Lower leg skin (tissue), 4 donors: ENCODE data around the gene BARX2. TPM values are rescaled to one million over a fixed set of nuclear protein-coding genes. Genes with fewer than 3 reads are reported as not detected.

Experiments used
- DNase-seq, 2 donors: peaks; one replicate each; pipeline ENCODE4 v3.0.0-alpha.2; 2019; ENCODE audit warnings: low spot score in 2 of 2
- H3K4me3 ChIP-seq: fragments of 200-600 bp; sonication (generic); 2 replicates; pipeline ENCODE4 v1.5.1; 2017; ENCODE audit warnings: mild to moderate bottlenecking, low read depth; ENCODE audit not compliant: poor library complexity, severe bottlenecking
- CTCF ChIP-seq, 3 donors: fragments of 450-650 bp; IDR thresholded peaks; one replicate each; pipeline ENCODE4 v1.5.1; 2016; ENCODE audit warnings: antibody characterized with exemption in 3 of 3, mild to moderate bottlenecking in 3 of 3, moderate library complexity in 2 of 3
- POLR2A ChIP-seq, 2 donors: fragments of 450-650 bp; IDR thresholded peaks; one replicate each; pipeline ENCODE4 v1.6.1; 2016 to 2017; ENCODE audit warnings: antibody characterized with exemption in 2 of 2, mild to moderate bottlenecking in 1 of 2, moderate library complexity in 1 of 2
- WGBS, 2 donors: methylation state at CpG; one replicate each; pipeline ENCODE4 v1.1.5; 2018; 5-methylcytosine and 5-hydroxymethylcytosine counted together
- intact Hi-C: fragments of 100-400 bp; cut with DNase I; formaldehyde crosslinking; loops from one replicate; pipeline ENCODE4 v1.15.0; 2023; ENCODE audit warnings: low total_unique reads
- total RNA-seq, 4 donors: library from RNA; depleted of rRNA; stranded (reverse); fragments of >200 nt; gene quantifications; one replicate each; pipeline ENCODE4 v1.1.0, GENCODE V29; 2016

The BARX2 gene
- total RNA-seq, 4 donors from 2014 or later, result 9.4 to 31.1 (median 14.1) TPM

GRCh38 chr11:129412494-129412893, 36.8 kb downstream of the BARX2 start:
- intact Hi-C loops, result no loop called here

GRCh38 chr11:129414144-129414872, 38.7 kb downstream of the BARX2 start:
- WGBS, 2 donors, result 80 to 82% methylated on average over 5 of the region's 5 CpGs
- TF ChIP-seq POLR2A (IDR thresholded peaks at IDR 0.05) (no peak), CTCF (IDR thresholded peaks at IDR 0.05) (no peak)
- no peak for DNase-seq
- intact Hi-C loops, result no loop called here
- H3K4me3 ChIP-seq, result no peak overlapping the region

More at GRCh38 chr11:129412494-129412893, 36.8 kb downstream of the BARX2 start:
- DNase-seq, result no peak
- 39 to 55% methylated on average over 4 of the region's 4 CpGs for WGBS, 2 donors
- TF ChIP-seq POLR2A (IDR thresholded peaks at IDR 0.05) (no peak), CTCF (IDR thresholded peaks at IDR 0.05) (no peak)
- no peak overlapping the region for H3K4me3 ChIP-seq

GRCh38 chr11:129416080-129416820, 40.6 kb downstream of the BARX2 start:
- WGBS, 2 donors, result 87 to 91% methylated on average over 7 of the region's 7 CpGs

GRCh38 chr11:129417458-129417857, 41.8 kb downstream of the BARX2 start:
- DNase-seq, result no peak
- no peak for TF ChIP-seq CTCF (IDR thresholded peaks at IDR 0.05)
- no peak for TF ChIP-seq POLR2A (IDR thresholded peaks at IDR 0.05)
- intact Hi-C loops, result no loop called here
- H3K4me3 ChIP-seq, result no peak overlapping the region
- WGBS, 2 donors, result 90 to 92% methylated on average over 7 of the region's 7 CpGs

More at GRCh38 chr11:129416080-129416820, 40.6 kb downstream of the BARX2 start:
- TF ChIP-seq POLR2A (IDR thresholded peaks at IDR 0.05) (no peak), CTCF (IDR thresholded peaks at IDR 0.05) (no peak)
- intact Hi-C loops, result no loop called here
- DNase-seq, result no peak
- no peak overlapping the region for H3K4me3 ChIP-seq

- no peak overlapping the region for H3K4me3 ChIP-seq
- no peak for DNase-seq
- TF ChIP-seq POLR2A (IDR thresholded peaks at IDR 0.05) (no peak), CTCF (IDR thresholded peaks at IDR 0.05) (no peak)
- 47 to 52% methylated on average over 4 of the region's 4 CpGs for WGBS, 2 donors
- intact Hi-C loops, result no loop called here
Measured at GRCh38 chr11:129418039-129418438, 42.4 kb downstream of the BARX2 start.
